OCI-LY1 (cell line): ENCODE data around the gene ACO2.
"Not testable (repeated sequence)": the region's sequence is repeated elsewhere in the genome, so short reads cannot be mapped to it uniquely, and the experiment has no call there.

Source experiments
- H2AFZ ChIP-seq: fragments of 200-600 bp; sonication (generic), shearing (Covaris generic); 2 replicates; pipeline ENCODE4 v1.6.0; 2014; ENCODE audit warnings: antibody characterized with exemption, mild to moderate bottlenecking, low read length
- H3F3A ChIP-seq: fragments of 200-600 bp; sonication (generic), shearing (Covaris generic); 2 replicates; pipeline ENCODE4 v1.6.0; 2014; ENCODE audit warnings: mild to moderate bottlenecking, antibody characterized with exemption, low read length, moderate library complexity; ENCODE audit not compliant: insufficient read depth
- H3K27ac ChIP-seq: fragments of 200-600 bp; sonication (generic); 2 replicates; pipeline ENCODE4 v1.5.1; 2014; ENCODE audit warnings: low read length, mixed run types, mild to moderate bottlenecking, low read depth; ENCODE audit not compliant: poor library complexity, severe bottlenecking
- H3K27me3 ChIP-seq: fragments of 200-600 bp; sonication (generic); 2 replicates; pipeline ENCODE4 v1.6.0; 2014; ENCODE audit warnings: antibody characterized with exemption, mild to moderate bottlenecking, low read length, moderate library complexity; ENCODE audit not compliant: insufficient read depth
- H3K36me3 ChIP-seq: fragments of 200-600 bp; sonication (generic); 2 replicates; pipeline ENCODE4 v1.6.1; 2014; ENCODE audit warnings: mild to moderate bottlenecking, antibody characterized with exemption, low read length, moderate library complexity, mixed read lengths; ENCODE audit not compliant: insufficient read depth
- H3K4me1 ChIP-seq: fragments of 200-600 bp; sonication (generic); 2 replicates; pipeline ENCODE4 v1.5.1; 2014; ENCODE audit warnings: mild to moderate bottlenecking, low read length, moderate library complexity; ENCODE audit not compliant: insufficient read depth, severe bottlenecking
- H3K4me2 ChIP-seq: fragments of 200-600 bp; sonication (generic), shearing (Covaris generic); 2 replicates; pipeline ENCODE4 v1.6.1; 2014; ENCODE audit warnings: low read length
- H3K4me3 ChIP-seq: fragments of 200-600 bp; sonication (generic); 2 replicates; pipeline ENCODE4 v1.5.1; 2014; ENCODE audit warnings: low read length, low read depth, mild to moderate bottlenecking, mixed read lengths; ENCODE audit not compliant: poor library complexity, severe bottlenecking
- H3K79me2 ChIP-seq: fragments of 200-600 bp; shearing (Covaris generic); 2 replicates; pipeline ENCODE4 v1.6.1; 2016; ENCODE audit warnings: mixed run types, low read length, mixed read lengths; ENCODE audit not compliant: insufficient read depth
- H3K9ac ChIP-seq: fragments of 200-600 bp; sonication (generic), shearing (Covaris generic); 2 replicates; pipeline ENCODE4 v1.6.1; 2014; ENCODE audit warnings: mild to moderate bottlenecking, low read length, mixed read lengths
- H3K9me2 ChIP-seq: fragments of 200-600 bp; sonication (generic), shearing (Covaris generic); 2 replicates; pipeline ENCODE4 v1.6.1; 2014; ENCODE audit warnings: low read depth, mild to moderate bottlenecking, low read length, mixed read lengths
- H3K9me3 ChIP-seq: fragments of 200-600 bp; shearing (Covaris generic); 2 replicates; pipeline ENCODE4 v1.6.1; 2014; ENCODE audit warnings: low read length, mixed read lengths
- H4K20me1 ChIP-seq: fragments of 200-600 bp; sonication (generic), shearing (Covaris generic); 2 replicates; pipeline ENCODE4 v1.6.0; 2016; ENCODE audit warnings: mild to moderate bottlenecking, low read length; ENCODE audit not compliant: insufficient read depth
- CTCF ChIP-seq: fragments of 200-600 bp; sonication (generic), shearing (Covaris generic); IDR thresholded peaks from 2 replicates; pipeline ENCODE4 v1.5.1; 2017; ENCODE audit warnings: mild to moderate bottlenecking, antibody characterized with exemption, low read length, moderate library complexity, mixed read lengths
- EZH2 ChIP-seq: fragments of 200-600 bp; sonication (generic), shearing (Covaris generic); IDR thresholded peaks from 2 replicates; pipeline ENCODE4 v1.8.0; 2017; ENCODE audit warnings: borderline replicate concordance, mixed run types, mild to moderate bottlenecking, antibody characterized with exemption, low read length, moderate library complexity, mixed read lengths

Gene ACO2

GRCh38 chr22:41435560-41435959 is 33.4 kb upstream of the ACO2 start:
- Histone ChIP-seq H3K27me3 (no peaks in the 10 kb centered on the region), H3K9me2 (no peaks in the 10 kb centered on the region), H3K4me2 (no peak overlapping the region), H4K20me1 (no peaks in the 10 kb centered on the region), H3K36me3 (peaks cover 64% of the 10 kb centered on the region), H3K27ac (no peak overlapping the region), H3K4me3 (no peak overlapping the region), H3K9ac (no peak overlapping the region), H3F3A (no peaks in the 10 kb centered on the region), H3K9me3 (no peaks in the 10 kb centered on the region), H2AFZ (no peak overlapping the region), H3K4me1 (peaks cover 8% of the 10 kb centered on the region), H3K79me2 (no peaks in the 10 kb centered on the region)
- TF ChIP-seq EZH2 (no peak), CTCF (no peak)

GRCh38 chr22:41436322-41437113 is 32.4 kb upstream of the ACO2 start:
- no peak overlapping the region for H3K27ac ChIP-seq
- no peaks in the 10 kb centered on the region for H3K9me3 ChIP-seq
- H3F3A ChIP-seq = no peaks in the 10 kb centered on the region
- no peaks in the 10 kb centered on the region for H3K79me2 ChIP-seq
- peaks cover 8% of the 10 kb centered on the region for H3K4me1 ChIP-seq
- H3K4me2 ChIP-seq = no peak overlapping the region
- no peak overlapping the region for H2AFZ ChIP-seq
- H3K9me2 ChIP-seq = no peaks in the 10 kb centered on the region
- H3K4me3 ChIP-seq = no peak overlapping the region
- TF ChIP-seq EZH2 (no peak), CTCF (no peak)
- H3K36me3 ChIP-seq = peaks cover 61% of the 10 kb centered on the region
- H4K20me1 ChIP-seq = no peaks in the 10 kb centered on the region
- H3K9ac ChIP-seq = no peak overlapping the region
- H3K27me3 ChIP-seq = no peaks in the 10 kb centered on the region

- H3K4me2 ChIP-seq = no peak overlapping the region
- H3K9me2 ChIP-seq = no peaks in the 10 kb centered on the region
- no peaks in the 10 kb centered on the region for H3F3A ChIP-seq
- TF ChIP-seq CTCF = no peak
- TF ChIP-seq EZH2 = no peak
- H3K9me3 ChIP-seq = no peaks in the 10 kb centered on the region
- H3K4me1 ChIP-seq = peaks cover 9% of the 10 kb centered on the region
- H3K36me3 ChIP-seq = peaks cover 56% of the 10 kb centered on the region
- no peak overlapping the region for H3K4me3 ChIP-seq
- no peaks in the 10 kb centered on the region for H4K20me1 ChIP-seq
- no peak overlapping the region for H3K27ac ChIP-seq
- no peak overlapping the region for H2AFZ ChIP-seq
- H3K79me2 ChIP-seq = peaks cover 5% of the 10 kb centered on the region; the same call in 1 of the 2 replicates
- no peak overlapping the region for H3K9ac ChIP-seq
- no peaks in the 10 kb centered on the region for H3K27me3 ChIP-seq
These were observed 31.7 kb upstream of the ACO2 start for GRCh38 chr22:41437198-41437597.

GRCh38 chr22:41440511-41440910 is 28.4 kb upstream of the ACO2 start:
- H3K4me3 ChIP-seq, H3K27ac ChIP-seq, H2AFZ ChIP-seq, H3K9ac ChIP-seq, H3K27me3 ChIP-seq, H3K4me2 ChIP-seq, H3K9me3 ChIP-seq, H3K9me2 ChIP-seq, H3F3A ChIP-seq, H4K20me1 ChIP-seq: not testable (repeated sequence)
- peaks cover 28% of the 10 kb centered on the region for H3K79me2 ChIP-seq
- peaks cover 44% of the 10 kb centered on the region for H3K36me3 ChIP-seq
- peaks cover 27% of the 10 kb centered on the region for H3K4me1 ChIP-seq
